ENCODE results near the gene TGIF1. TPM values are rescaled to one million over a fixed set of nuclear protein-coding genes. Genes with fewer than 3 reads are reported as not detected.

Gene TGIF1
- total RNA-seq, 3 donors from 2014 or later (not counting 1 experiment from before 2014, with no cell fraction given), result 57.5 to 74.7 (median 60.4) TPM

DNA sequence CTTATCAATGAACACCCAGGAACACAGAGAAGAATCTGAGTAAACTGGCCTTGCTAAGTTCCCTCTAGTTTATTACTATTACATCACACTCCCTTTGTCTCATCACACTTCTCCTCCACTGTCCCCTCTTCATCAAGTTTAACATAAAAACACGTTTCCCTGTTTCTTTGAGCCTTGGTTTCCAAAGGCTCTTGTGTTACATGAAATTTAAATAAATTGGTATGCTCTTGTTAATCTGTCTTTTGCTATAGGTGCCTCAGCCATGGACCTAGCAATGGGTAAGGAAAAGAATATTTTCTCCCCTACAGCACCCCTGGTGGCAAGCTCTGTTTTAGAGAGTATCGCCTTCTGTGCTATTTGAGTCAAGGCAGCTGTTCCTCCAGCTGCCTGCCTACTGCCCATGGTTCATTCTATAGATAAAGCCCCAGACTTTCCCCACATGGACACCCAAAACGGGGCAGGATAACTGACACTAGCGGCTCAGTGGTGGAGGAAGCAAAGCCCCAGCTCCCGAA is 31.8 kb downstream of the TGIF1 start:
- H3K4me3 ChIP-seq (ENCODE audit: low read length), result no peak overlapping the region
- H3K27ac Mint-ChIP-seq, result no peak overlapping the region
- no peaks in the 10 kb centered on the region for H3K4me1 ChIP-seq (ENCODE audit: control insufficient read depth, insufficient read depth, low read length)
- no peaks in the 10 kb centered on the region for H3K36me3 Mint-ChIP-seq
- 60% methylated on average over 4 of the region's 5 CpGs for WGBS (ENCODE audit: insufficient coverage)
- DNase-seq, result peak in 1 of 2 donors; percentile 56
- H3K27ac ChIP-seq (ENCODE audit: low read length), result no peak overlapping the region
- H3K36me3 ChIP-seq (ENCODE audit: control insufficient read depth, insufficient read depth, low read length), result no peaks in the 10 kb centered on the region
- ATAC-seq, result peak in 2 of 3 donors; percentile 47 to 61
- H3K4me3 Mint-ChIP-seq, result no peak overlapping the region
- TF ChIP-seq, protein P1, sequence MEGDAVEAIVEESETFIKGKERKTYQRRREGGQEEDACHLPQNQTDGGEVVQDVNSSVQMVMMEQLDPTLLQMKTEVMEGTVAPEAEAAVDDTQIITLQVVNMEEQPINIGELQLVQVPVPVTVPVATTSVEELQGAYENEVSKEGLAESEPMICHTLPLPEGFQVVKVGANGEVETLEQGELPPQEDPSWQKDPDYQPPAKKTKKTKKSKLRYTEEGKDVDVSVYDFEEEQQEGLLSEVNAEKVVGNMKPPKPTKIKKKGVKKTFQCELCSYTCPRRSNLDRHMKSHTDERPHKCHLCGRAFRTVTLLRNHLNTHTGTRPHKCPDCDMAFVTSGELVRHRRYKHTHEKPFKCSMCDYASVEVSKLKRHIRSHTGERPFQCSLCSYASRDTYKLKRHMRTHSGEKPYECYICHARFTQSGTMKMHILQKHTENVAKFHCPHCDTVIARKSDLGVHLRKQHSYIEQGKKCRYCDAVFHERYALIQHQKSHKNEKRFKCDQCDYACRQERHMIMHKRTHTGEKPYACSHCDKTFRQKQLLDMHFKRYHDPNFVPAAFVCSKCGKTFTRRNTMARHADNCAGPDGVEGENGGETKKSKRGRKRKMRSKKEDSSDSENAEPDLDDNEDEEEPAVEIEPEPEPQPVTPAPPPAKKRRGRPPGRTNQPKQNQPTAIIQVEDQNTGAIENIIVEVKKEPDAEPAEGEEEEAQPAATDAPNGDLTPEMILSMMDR (IDR thresholded peaks at IDR 0.05), result no peak
- H3K27me3 Mint-ChIP-seq (ENCODE audit: low read depth in 2 of 2), result peaks cover 0 to 8% of the 10 kb centered on the region in 2 donors
- no peaks in the 10 kb centered on the region for H3K27me3 ChIP-seq (ENCODE audit: control insufficient read depth, insufficient read depth, low read length)
- no peaks in the 10 kb centered on the region for H3K4me1 Mint-ChIP-seq
- H3K9me3 ChIP-seq (ENCODE audit: control insufficient read depth, insufficient read depth, low read length), result no peaks in the 10 kb centered on the region
- intact Hi-C loops (cut with micrococcal nuclease), result no loop called here
- no peaks in the 10 kb centered on the region for H3K9me3 Mint-ChIP-seq

DNA sequence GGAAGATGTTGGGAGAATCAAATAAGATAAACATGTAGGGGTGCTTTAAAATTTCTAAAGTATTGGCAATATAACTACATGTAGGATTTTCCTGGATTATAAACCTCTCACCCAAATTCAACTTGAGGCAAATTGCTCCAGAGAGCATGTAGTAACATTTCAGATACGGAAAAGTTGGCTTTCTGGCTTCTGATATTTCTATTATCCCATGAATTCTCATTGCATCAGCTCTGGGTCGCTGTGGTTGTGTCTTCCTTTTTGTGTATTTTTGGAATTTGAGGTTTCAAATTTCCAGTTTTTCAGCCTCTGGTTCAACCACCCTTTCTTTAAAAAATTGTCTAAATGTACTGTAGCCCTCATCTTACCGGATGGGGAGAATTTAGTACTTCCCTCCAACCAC is 32.3 kb downstream of the TGIF1 start:
- no peak for DNase-seq
- 83% methylated on average over 2 of the region's 3 CpGs for WGBS (ENCODE audit: insufficient coverage)
- ATAC-seq, result no peak
- H3K4me3 Mint-ChIP-seq, result no peak overlapping the region
- intact Hi-C loops (cut with micrococcal nuclease), result no loop called here
- Histone ChIP-seq H3K27me3 (ENCODE audit: control insufficient read depth, insufficient read depth, low read length) (no peaks in the 10 kb centered on the region), H3K27ac (ENCODE audit: low read length) (no peak overlapping the region), H3K36me3 (ENCODE audit: control insufficient read depth, insufficient read depth, low read length) (no peaks in the 10 kb centered on the region), H3K9me3 (ENCODE audit: control insufficient read depth, insufficient read depth, low read length) (no peaks in the 10 kb centered on the region), H3K4me3 (ENCODE audit: low read length) (no peak overlapping the region), H3K4me1 (ENCODE audit: control insufficient read depth, insufficient read depth, low read length) (no peaks in the 10 kb centered on the region)
- no peaks in the 10 kb centered on the region for H3K36me3 Mint-ChIP-seq
- no peaks in the 10 kb centered on the region for H3K9me3 Mint-ChIP-seq
- TF ChIP-seq, protein P1 (IDR thresholded peaks at IDR 0.05), result no peak
- H3K27ac Mint-ChIP-seq, result no peak overlapping the region
- H3K4me1 Mint-ChIP-seq, result no peaks in the 10 kb centered on the region
- peaks cover 0 to 8% of the 10 kb centered on the region in 2 donors for H3K27me3 Mint-ChIP-seq (ENCODE audit: low read depth in 2 of 2)

DNA sequence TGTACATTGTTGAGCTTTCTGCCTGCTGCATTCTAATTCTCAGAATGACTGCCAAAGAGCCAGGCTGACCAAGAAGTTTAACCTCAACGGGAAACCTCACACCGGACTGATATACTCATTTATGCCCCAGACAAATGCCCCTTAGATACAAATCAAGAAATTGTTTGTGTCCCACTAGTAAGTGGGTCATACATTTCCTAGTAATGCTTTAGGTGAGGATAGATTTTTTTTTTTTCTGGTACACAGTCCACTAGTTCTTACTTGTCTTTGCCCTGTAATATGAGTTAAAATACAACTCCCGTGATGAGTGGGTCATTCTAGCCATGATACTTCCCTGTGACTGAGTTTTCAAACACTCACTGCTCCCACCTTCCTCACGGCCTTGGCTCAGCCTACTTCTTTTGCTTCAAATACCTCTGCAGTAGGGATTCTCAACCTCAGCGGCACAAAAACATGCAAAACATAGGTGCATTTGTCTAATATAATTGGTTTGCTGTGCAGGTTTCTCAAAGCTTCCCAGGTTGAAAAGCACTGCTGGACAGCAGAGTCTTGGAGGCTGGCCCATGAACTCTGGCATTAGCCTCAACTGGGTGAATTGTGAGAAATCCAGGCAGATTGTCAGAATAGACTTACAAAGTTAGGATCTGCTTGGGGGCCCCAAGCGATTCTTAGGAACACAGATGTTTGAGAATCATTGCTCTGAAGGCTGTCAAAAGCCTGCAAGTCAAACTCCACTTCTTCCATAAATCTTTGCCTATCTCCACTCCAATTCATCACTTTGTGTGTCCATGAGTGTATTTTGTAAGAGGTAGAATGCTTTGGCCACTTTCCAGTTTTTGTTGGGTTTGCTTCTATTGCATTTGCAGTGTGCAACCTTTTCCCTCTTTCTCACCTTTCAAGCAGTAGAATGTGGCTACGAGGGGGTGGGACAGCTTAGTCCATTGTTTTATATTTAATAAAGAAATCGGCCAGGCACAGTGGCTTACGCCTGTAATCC is 35.5 kb downstream of the TGIF1 start:
- H3K27me3 Mint-ChIP-seq (ENCODE audit: low read depth in 2 of 2), result peaks cover 4 to 18% of the 10 kb centered on the region in 2 donors
- no peaks in the 10 kb centered on the region for H3K9me3 ChIP-seq (ENCODE audit: control insufficient read depth, insufficient read depth, low read length)
- H3K36me3 Mint-ChIP-seq, result no peaks in the 10 kb centered on the region
- H3K27ac Mint-ChIP-seq, result no peak overlapping the region
- no peak for DNase-seq
- no peaks in the 10 kb centered on the region for H3K36me3 ChIP-seq (ENCODE audit: control insufficient read depth, insufficient read depth, low read length)
- no peaks in the 10 kb centered on the region for H3K4me1 Mint-ChIP-seq
- H3K4me3 Mint-ChIP-seq, result no peak overlapping the region
- H3K27me3 ChIP-seq (ENCODE audit: control insufficient read depth, insufficient read depth, low read length), result no peaks in the 10 kb centered on the region
- H3K27ac ChIP-seq (ENCODE audit: low read length), result no peak overlapping the region
- intact Hi-C loops (cut with micrococcal nuclease), result no loop called here
- TF ChIP-seq, protein P1 (IDR thresholded peaks at IDR 0.05), result no peak
- H3K4me3 ChIP-seq (ENCODE audit: low read length), result no peak overlapping the region
- ATAC-seq, result no peak
- WGBS (ENCODE audit: insufficient coverage), result 67% methylated on average over 8 of the region's 9 CpGs
- no peaks in the 10 kb centered on the region for H3K4me1 ChIP-seq (ENCODE audit: control insufficient read depth, insufficient read depth, low read length)
- H3K9me3 Mint-ChIP-seq, result no peaks in the 10 kb centered on the region

Data from natural killer cell (primary cell).